Measurements from ENCODE around the gene GOLGA8N.
A peak's percentile ranks its signal among the peaks of the same experiment; 100 is the strongest.
"Not testable (repeated sequence)": the region's sequence is repeated elsewhere in the genome, so short reads cannot be mapped to it uniquely, and the experiment has no call there.

GOLGA8N gene

GRCh38 chr15:32609518-32609917 lies 16.3 kb downstream of the GOLGA8N start:
- not testable (repeated sequence) for H3K9me3 ChIP-seq (ENCODE audit: insufficient read depth, low read depth, low read length); H3F3A ChIP-seq (ENCODE audit: low read depth); H3K79me2 ChIP-seq (ENCODE audit: insufficient read depth, low read length); H3K27me3 ChIP-seq (ENCODE audit: insufficient read depth, low read length, poor library complexity, severe bottlenecking); H3K36me3 ChIP-seq (ENCODE audit: insufficient read depth, low read length); H3K9ac ChIP-seq (ENCODE audit: low read depth, low read length, poor library complexity, severe bottlenecking); H3K9me2 ChIP-seq (replicated peaks; ENCODE audit: low read depth, low read length); H4K20me1 ChIP-seq (ENCODE audit: insufficient read depth, low read length, poor library complexity, severe bottlenecking); H3K4me1 ChIP-seq (ENCODE audit: insufficient read depth, low read length, poor library complexity, severe bottlenecking); H2AFZ ChIP-seq (ENCODE audit: low read length); H3K4me3 ChIP-seq (ENCODE audit: low read length, poor library complexity, severe bottlenecking); H3K4me2 ChIP-seq (ENCODE audit: low read depth, low read length, poor library complexity, severe bottlenecking)

- H3F3A ChIP-seq (ENCODE audit: low read depth); H3K9me2 ChIP-seq (replicated peaks; ENCODE audit: low read depth, low read length); H3K9ac ChIP-seq (ENCODE audit: low read depth, low read length, poor library complexity, severe bottlenecking); H2AFZ ChIP-seq (ENCODE audit: low read length); H3K4me3 ChIP-seq (ENCODE audit: low read length, poor library complexity, severe bottlenecking); H3K4me1 ChIP-seq (ENCODE audit: insufficient read depth, low read length, poor library complexity, severe bottlenecking); H4K20me1 ChIP-seq (ENCODE audit: insufficient read depth, low read length, poor library complexity, severe bottlenecking); H3K27me3 ChIP-seq (ENCODE audit: insufficient read depth, low read length, poor library complexity, severe bottlenecking); H3K9me3 ChIP-seq (ENCODE audit: insufficient read depth, low read depth, low read length); H3K4me2 ChIP-seq (ENCODE audit: low read depth, low read length, poor library complexity, severe bottlenecking); H3K36me3 ChIP-seq (ENCODE audit: insufficient read depth, low read length): not testable (repeated sequence)
- H3K79me2 ChIP-seq (ENCODE audit: insufficient read depth, low read length), result peaks cover 11% of the 10 kb centered on the region
Observed at GRCh38 chr15:32610719-32611118, 17.5 kb downstream of the GOLGA8N start.

GRCh38 chr15:32614712-32615050 lies 21.4 kb downstream of the GOLGA8N start:
- peaks cover 12% of the 10 kb centered on the region for H4K20me1 ChIP-seq (ENCODE audit: insufficient read depth, low read length, poor library complexity, severe bottlenecking)
- H3K27me3 ChIP-seq (ENCODE audit: insufficient read depth, low read length, poor library complexity, severe bottlenecking); H3F3A ChIP-seq (ENCODE audit: low read depth); H3K36me3 ChIP-seq (ENCODE audit: insufficient read depth, low read length); H3K4me1 ChIP-seq (ENCODE audit: insufficient read depth, low read length, poor library complexity, severe bottlenecking); H3K9me3 ChIP-seq (ENCODE audit: insufficient read depth, low read depth, low read length); H3K9me2 ChIP-seq (replicated peaks; ENCODE audit: low read depth, low read length): not testable (repeated sequence)
- H2AFZ ChIP-seq (ENCODE audit: low read length), result peak overlapping the region; percentile 46
- H3K79me2 ChIP-seq (ENCODE audit: insufficient read depth, low read length), result peaks cover 50% of the 10 kb centered on the region
- H3K4me3 ChIP-seq (ENCODE audit: low read length, poor library complexity, severe bottlenecking), result peak overlapping the region; percentile 88
- peak overlapping the region; percentile 72 for H3K4me2 ChIP-seq (ENCODE audit: low read depth, low read length, poor library complexity, severe bottlenecking)
- H3K9ac ChIP-seq (ENCODE audit: low read depth, low read length, poor library complexity, severe bottlenecking), result peak overlapping the region; percentile 98

GRCh38 chr15:32615051-32615870 lies 22.0 kb downstream of the GOLGA8N start, which contains the start of gene ARHGAP11A:
TSS of gene ARHGAP11A (plus strand) at chr15:32615504. CDS start at chr15:32616212, 708 bp downstream.
- H3F3A ChIP-seq (ENCODE audit: low read depth); H3K27me3 ChIP-seq (ENCODE audit: insufficient read depth, low read length, poor library complexity, severe bottlenecking); H3K9me3 ChIP-seq (ENCODE audit: insufficient read depth, low read depth, low read length); H3K4me1 ChIP-seq (ENCODE audit: insufficient read depth, low read length, poor library complexity, severe bottlenecking); H3K9me2 ChIP-seq (replicated peaks; ENCODE audit: low read depth, low read length); H3K36me3 ChIP-seq (ENCODE audit: insufficient read depth, low read length): not testable (repeated sequence)
- H3K9ac ChIP-seq (ENCODE audit: low read depth, low read length, poor library complexity, severe bottlenecking), result peak within 1 kb of the TSS; percentile 98
- H3K4me2 ChIP-seq (ENCODE audit: low read depth, low read length, poor library complexity, severe bottlenecking), result peak within 1 kb of the TSS; percentile 83
- H3K79me2 ChIP-seq (ENCODE audit: insufficient read depth, low read length), result peaks cover 56% of the 10 kb centered on the region
- peaks cover 15% of the 10 kb centered on the region for H4K20me1 ChIP-seq (ENCODE audit: insufficient read depth, low read length, poor library complexity, severe bottlenecking)
- H2AFZ ChIP-seq (ENCODE audit: low read length), result peak within 1 kb of the TSS; percentile 46
- peak within 1 kb of the TSS; percentile 88 for H3K4me3 ChIP-seq (ENCODE audit: low read length, poor library complexity, severe bottlenecking)

- not testable (repeated sequence) for H3K9me3 ChIP-seq (ENCODE audit: insufficient read depth, low read depth, low read length); H3K4me1 ChIP-seq (ENCODE audit: insufficient read depth, low read length, poor library complexity, severe bottlenecking); H3K36me3 ChIP-seq (ENCODE audit: insufficient read depth, low read length); H3K27me3 ChIP-seq (ENCODE audit: insufficient read depth, low read length, poor library complexity, severe bottlenecking); H3K9me2 ChIP-seq (replicated peaks; ENCODE audit: low read depth, low read length); H3F3A ChIP-seq (ENCODE audit: low read depth)
- H3K9ac ChIP-seq (ENCODE audit: low read depth, low read length, poor library complexity, severe bottlenecking), result peak overlapping the region; percentile 98
- H3K4me3 ChIP-seq (ENCODE audit: low read length, poor library complexity, severe bottlenecking), result peak overlapping the region; percentile 88
- H2AFZ ChIP-seq (ENCODE audit: low read length), result 0 out of 2 replicates have a peak overlapping the region, but pooled peaks have one; percentile 20
- H4K20me1 ChIP-seq (ENCODE audit: insufficient read depth, low read length, poor library complexity, severe bottlenecking), result peaks cover 15% of the 10 kb centered on the region
- peaks cover 61% of the 10 kb centered on the region for H3K79me2 ChIP-seq (ENCODE audit: insufficient read depth, low read length)
- peak overlapping the region; percentile 83 for H3K4me2 ChIP-seq (ENCODE audit: low read depth, low read length, poor library complexity, severe bottlenecking)
Observed at GRCh38 chr15:32615871-32616426, 22.7 kb downstream of the GOLGA8N start.
